ENCODE results near the gene LPCAT3. TPM values are rescaled to one million over a fixed set of nuclear protein-coding genes. Genes with fewer than 3 reads are reported as not detected.

Gene LPCAT3
- total and polyA plus RNA-seq, 4 donors = 41.9 to 96.5 (median 77.0) TPM

- TF ChIP-seq HNF4G (IDR thresholded peaks at IDR 0.05) (no peak), TAF1 (conservative IDR thresholded peaks at IDR 0.05) (no peak)
- no peaks in the 10 kb centered on the region for H3K27me3 ChIP-seq (ENCODE audit: control insufficient read depth in 4 of 4, insufficient read depth in 4 of 4, low read length in 3 of 4)
- 87% methylated on average over 3 of the region's 3 CpGs for WGBS
- H3K4me3 ChIP-seq (ENCODE audit: low read depth in 1 of 3, low read length in 3 of 3) = no peak overlapping the region
- H3K36me3 ChIP-seq (ENCODE audit: control insufficient read depth in 4 of 4, insufficient read depth in 3 of 4, low read depth in 1 of 4, low read length in 3 of 4) = peaks cover 2 to 77% (median 69%) of the 10 kb centered on the region in 4 donors
- H3K27ac ChIP-seq (ENCODE audit: low read depth in 1 of 2, low read length in 2 of 2) = no peak overlapping the region
- no peaks in the 10 kb centered on the region for H3K9me3 ChIP-seq (ENCODE audit: control insufficient read depth in 4 of 4, low read length in 3 of 4)
- H3K9ac ChIP-seq (ENCODE audit: low read depth in 1 of 2, low read length in 2 of 2) = no peak overlapping the region
- no peak for DNase-seq (ENCODE audit: low spot score)
- H3K4me1 ChIP-seq (ENCODE audit: control insufficient read depth in 4 of 4, insufficient read depth in 4 of 4, low read length in 3 of 4) = peaks cover 4 to 25% (median 20%) of the 10 kb centered on the region in 4 donors
Measured at GRCh38 chr12:6978611-6979011, 39.7 kb downstream of the LPCAT3 start.

- Histone ChIP-seq H3K9ac (ENCODE audit: low read depth in 1 of 2, low read length in 2 of 2) (no peak overlapping the region), H3K4me3 (ENCODE audit: low read depth in 1 of 3, low read length in 3 of 3) (no peak overlapping the region), H3K4me1 (ENCODE audit: control insufficient read depth in 4 of 4, insufficient read depth in 4 of 4, low read length in 3 of 4) (peaks cover 4 to 25% (median 20%) of the 10 kb centered on the region in 4 donors), H3K9me3 (ENCODE audit: control insufficient read depth in 4 of 4, low read length in 3 of 4) (no peaks in the 10 kb centered on the region), H3K27ac (ENCODE audit: low read depth in 1 of 2, low read length in 2 of 2) (no peak overlapping the region), H3K36me3 (ENCODE audit: control insufficient read depth in 4 of 4, insufficient read depth in 3 of 4, low read depth in 1 of 4, low read length in 3 of 4) (peaks cover 2 to 74% (median 68%) of the 10 kb centered on the region in 4 donors), H3K27me3 (ENCODE audit: control insufficient read depth in 4 of 4, insufficient read depth in 4 of 4, low read length in 3 of 4) (no peaks in the 10 kb centered on the region)
- DNase-seq (ENCODE audit: low spot score) = no peak
- whole genome bisulfite sequencing = 91% methylated on average over 6 of the region's 6 CpGs
- TF ChIP-seq, protein P1, sequence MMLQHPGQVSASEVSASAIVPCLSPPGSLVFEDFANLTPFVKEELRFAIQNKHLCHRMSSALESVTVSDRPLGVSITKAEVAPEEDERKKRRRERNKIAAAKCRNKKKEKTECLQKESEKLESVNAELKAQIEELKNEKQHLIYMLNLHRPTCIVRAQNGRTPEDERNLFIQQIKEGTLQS (IDR thresholded peaks at IDR 0.05) = no peak
- no peak for TF ChIP-seq YY1 (IDR thresholded peaks at IDR 0.05)
- no peak for TF ChIP-seq RAD21 (IDR thresholded peaks at IDR 0.05)
- TF ChIP-seq FOXA1 (IDR thresholded peaks at IDR 0.05) = no peak
- no peak for TF ChIP-seq FOXA2 (IDR thresholded peaks at IDR 0.05)
- TF ChIP-seq TAF1 (conservative IDR thresholded peaks at IDR 0.05) = no peak
- TF ChIP-seq RXRA (IDR thresholded peaks at IDR 0.05) = no peak
- TF ChIP-seq ZBTB33 (IDR thresholded peaks at IDR 0.05) = no peak
- TF ChIP-seq, protein P2, sequence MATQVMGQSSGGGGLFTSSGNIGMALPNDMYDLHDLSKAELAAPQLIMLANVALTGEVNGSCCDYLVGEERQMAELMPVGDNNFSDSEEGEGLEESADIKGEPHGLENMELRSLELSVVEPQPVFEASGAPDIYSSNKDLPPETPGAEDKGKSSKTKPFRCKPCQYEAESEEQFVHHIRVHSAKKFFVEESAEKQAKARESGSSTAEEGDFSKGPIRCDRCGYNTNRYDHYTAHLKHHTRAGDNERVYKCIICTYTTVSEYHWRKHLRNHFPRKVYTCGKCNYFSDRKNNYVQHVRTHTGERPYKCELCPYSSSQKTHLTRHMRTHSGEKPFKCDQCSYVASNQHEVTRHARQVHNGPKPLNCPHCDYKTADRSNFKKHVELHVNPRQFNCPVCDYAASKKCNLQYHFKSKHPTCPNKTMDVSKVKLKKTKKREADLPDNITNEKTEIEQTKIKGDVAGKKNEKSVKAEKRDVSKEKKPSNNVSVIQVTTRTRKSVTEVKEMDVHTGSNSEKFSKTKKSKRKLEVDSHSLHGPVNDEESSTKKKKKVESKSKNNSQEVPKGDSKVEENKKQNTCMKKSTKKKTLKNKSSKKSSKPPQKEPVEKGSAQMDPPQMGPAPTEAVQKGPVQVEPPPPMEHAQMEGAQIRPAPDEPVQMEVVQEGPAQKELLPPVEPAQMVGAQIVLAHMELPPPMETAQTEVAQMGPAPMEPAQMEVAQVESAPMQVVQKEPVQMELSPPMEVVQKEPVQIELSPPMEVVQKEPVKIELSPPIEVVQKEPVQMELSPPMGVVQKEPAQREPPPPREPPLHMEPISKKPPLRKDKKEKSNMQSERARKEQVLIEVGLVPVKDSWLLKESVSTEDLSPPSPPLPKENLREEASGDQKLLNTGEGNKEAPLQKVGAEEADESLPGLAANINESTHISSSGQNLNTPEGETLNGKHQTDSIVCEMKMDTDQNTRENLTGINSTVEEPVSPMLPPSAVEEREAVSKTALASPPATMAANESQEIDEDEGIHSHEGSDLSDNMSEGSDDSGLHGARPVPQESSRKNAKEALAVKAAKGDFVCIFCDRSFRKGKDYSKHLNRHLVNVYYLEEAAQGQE (IDR thresholded peaks at IDR 0.05) = no peak
- no peak for TF ChIP-seq EGR1 (IDR thresholded peaks at IDR 0.05; ENCODE audit: low read depth in 2 of 2)
- TF ChIP-seq, protein P3, sequence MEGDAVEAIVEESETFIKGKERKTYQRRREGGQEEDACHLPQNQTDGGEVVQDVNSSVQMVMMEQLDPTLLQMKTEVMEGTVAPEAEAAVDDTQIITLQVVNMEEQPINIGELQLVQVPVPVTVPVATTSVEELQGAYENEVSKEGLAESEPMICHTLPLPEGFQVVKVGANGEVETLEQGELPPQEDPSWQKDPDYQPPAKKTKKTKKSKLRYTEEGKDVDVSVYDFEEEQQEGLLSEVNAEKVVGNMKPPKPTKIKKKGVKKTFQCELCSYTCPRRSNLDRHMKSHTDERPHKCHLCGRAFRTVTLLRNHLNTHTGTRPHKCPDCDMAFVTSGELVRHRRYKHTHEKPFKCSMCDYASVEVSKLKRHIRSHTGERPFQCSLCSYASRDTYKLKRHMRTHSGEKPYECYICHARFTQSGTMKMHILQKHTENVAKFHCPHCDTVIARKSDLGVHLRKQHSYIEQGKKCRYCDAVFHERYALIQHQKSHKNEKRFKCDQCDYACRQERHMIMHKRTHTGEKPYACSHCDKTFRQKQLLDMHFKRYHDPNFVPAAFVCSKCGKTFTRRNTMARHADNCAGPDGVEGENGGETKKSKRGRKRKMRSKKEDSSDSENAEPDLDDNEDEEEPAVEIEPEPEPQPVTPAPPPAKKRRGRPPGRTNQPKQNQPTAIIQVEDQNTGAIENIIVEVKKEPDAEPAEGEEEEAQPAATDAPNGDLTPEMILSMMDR (IDR thresholded peaks at IDR 0.05; ENCODE audit: low read depth, low read length, missing input control) = no peak
- no peak for TF ChIP-seq MAX (IDR thresholded peaks at IDR 0.05)
- TF ChIP-seq HNF4A (conservative IDR thresholded peaks at IDR 0.05) = no peak
- TF ChIP-seq GABPA (IDR thresholded peaks at IDR 0.05 in 1 of 2, conservative IDR thresholded peaks at IDR 0.05 in 1 of 2) = no peak
- no peak for TF ChIP-seq HNF4G (IDR thresholded peaks at IDR 0.05)
- TF ChIP-seq NR2F2 (IDR thresholded peaks at IDR 0.05) = no peak
- no peak for TF ChIP-seq JUND (IDR thresholded peaks at IDR 0.05)
Measured at GRCh38 chr12:6978188-6978587, 40.1 kb downstream of the LPCAT3 start.

All from liver (tissue), 9 donors.